Chondrocyte (in vitro differentiated cells): ENCODE measurements around the gene ERBB3. TPM values are rescaled to one million over a fixed set of nuclear protein-coding genes. Genes with fewer than 3 reads are reported as not detected.

Experiments used
- DNase-seq: peaks from one replicate; pipeline ENCODE4 v3.0.0; 2021; ENCODE audit warnings: mixed read lengths, low spot score
- H3K27ac Mint-ChIP-seq: one replicate; pipeline ENCODE4 v1.8.0; 2021; ENCODE audit warnings: mild to moderate bottlenecking, moderate library complexity, mixed read lengths; ENCODE audit not compliant: unreplicated experiment
- H3K27me3 Mint-ChIP-seq: 2 replicates; pipeline ENCODE4 v1.8.0; 2021; ENCODE audit warnings: low read depth, mixed read lengths
- H3K36me3 Mint-ChIP-seq: 2 replicates; pipeline ENCODE4 v1.8.0; 2021; ENCODE audit warnings: low read depth, mixed read lengths
- H3K4me1 Mint-ChIP-seq: 2 replicates; pipeline ENCODE4 v1.8.0; 2021; ENCODE audit warnings: low read depth, mild to moderate bottlenecking, mixed read lengths
- H3K4me3 Mint-ChIP-seq: one replicate; pipeline ENCODE4 v1.8.0; 2021; ENCODE audit warnings: mild to moderate bottlenecking, moderate library complexity, mixed read lengths; ENCODE audit not compliant: unreplicated experiment
- H3K9me3 Mint-ChIP-seq: 2 replicates; pipeline ENCODE4 v1.8.0; 2021; ENCODE audit warnings: low read depth, mixed read lengths
- total RNA-seq: library from RNA; stranded (reverse); gene quantifications from 3 replicates; pipeline ENCODE4 v1.2.1, GENCODE V29; 2021
- TF ChIP-seq, protein P1 (sequence below): fragments of 200-600 bp; sonication (generic); IDR thresholded peaks from 2 replicates; pipeline ENCODE4 v1.5.0; 2021; ENCODE audit warnings: antibody characterized with exemption, mild to moderate bottlenecking, moderate library complexity

The ERBB3 gene
- total RNA-seq, 1 donor from 2014 or later: 0.52 TPM

DNA sequence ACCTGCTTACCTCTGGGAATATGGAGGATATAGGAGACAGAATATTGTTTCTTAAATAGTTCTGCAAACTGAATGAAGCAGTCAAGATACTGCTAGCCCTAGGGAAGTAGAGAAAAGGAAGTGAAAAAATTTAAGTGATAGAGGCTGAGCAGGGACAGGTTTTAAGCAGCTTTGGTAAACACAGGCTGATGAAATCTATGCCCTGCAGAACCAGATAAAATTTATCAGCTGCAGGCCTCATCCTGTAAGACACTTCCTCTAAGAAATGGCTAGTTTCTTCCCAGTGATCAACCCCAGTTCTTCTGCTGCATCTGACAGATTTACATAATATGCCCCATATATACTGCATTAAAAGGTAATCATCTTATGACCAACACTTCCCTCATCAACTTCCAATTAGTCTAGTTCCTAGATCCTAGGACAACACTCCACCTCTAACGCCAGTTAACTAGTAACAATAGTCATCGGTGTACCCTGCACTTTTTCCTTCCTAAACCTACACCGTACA is 46.8 kb downstream of the ERBB3 start:
- DNase-seq: no peak
- Mint-ChIP-seq H3K4me3 (peak overlapping the region; percentile 99), H3K36me3 (peaks cover 11% of the 10 kb centered on the region), H3K4me1 (peaks cover 42% of the 10 kb centered on the region), H3K9me3 (no peaks in the 10 kb centered on the region), H3K27me3 (no peaks in the 10 kb centered on the region), H3K27ac (peak overlapping the region; percentile 92)
- TF ChIP-seq, protein P1, sequence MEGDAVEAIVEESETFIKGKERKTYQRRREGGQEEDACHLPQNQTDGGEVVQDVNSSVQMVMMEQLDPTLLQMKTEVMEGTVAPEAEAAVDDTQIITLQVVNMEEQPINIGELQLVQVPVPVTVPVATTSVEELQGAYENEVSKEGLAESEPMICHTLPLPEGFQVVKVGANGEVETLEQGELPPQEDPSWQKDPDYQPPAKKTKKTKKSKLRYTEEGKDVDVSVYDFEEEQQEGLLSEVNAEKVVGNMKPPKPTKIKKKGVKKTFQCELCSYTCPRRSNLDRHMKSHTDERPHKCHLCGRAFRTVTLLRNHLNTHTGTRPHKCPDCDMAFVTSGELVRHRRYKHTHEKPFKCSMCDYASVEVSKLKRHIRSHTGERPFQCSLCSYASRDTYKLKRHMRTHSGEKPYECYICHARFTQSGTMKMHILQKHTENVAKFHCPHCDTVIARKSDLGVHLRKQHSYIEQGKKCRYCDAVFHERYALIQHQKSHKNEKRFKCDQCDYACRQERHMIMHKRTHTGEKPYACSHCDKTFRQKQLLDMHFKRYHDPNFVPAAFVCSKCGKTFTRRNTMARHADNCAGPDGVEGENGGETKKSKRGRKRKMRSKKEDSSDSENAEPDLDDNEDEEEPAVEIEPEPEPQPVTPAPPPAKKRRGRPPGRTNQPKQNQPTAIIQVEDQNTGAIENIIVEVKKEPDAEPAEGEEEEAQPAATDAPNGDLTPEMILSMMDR: no peak

GRCh38 chr12:56127485-56127887 is 47.5 kb downstream of the ERBB3 start:
- Mint-ChIP-seq H3K36me3 (peaks cover 18% of the 10 kb centered on the region), H3K9me3 (no peaks in the 10 kb centered on the region), H3K27ac (peak overlapping the region; percentile 92), H3K4me1 (peaks cover 42% of the 10 kb centered on the region), H3K27me3 (no peaks in the 10 kb centered on the region), H3K4me3 (peak overlapping the region; percentile 99)
- TF ChIP-seq, protein P1: no peak
- DNase-seq: no peak

GRCh38 chr12:56127888-56128669 is 48.1 kb downstream of the ERBB3 start, which contains the start of gene ESYT1:
ESYT1 (plus strand) TSS chr12:56128267; CDS start chr12:56128320, 53 bp downstream.
- TF ChIP-seq, protein P1: no peak
- Mint-ChIP-seq H3K4me1 (peaks cover 42% of the 10 kb centered on the region), H3K36me3 (peaks cover 19% of the 10 kb centered on the region), H3K27me3 (no peaks in the 10 kb centered on the region), H3K27ac (peak within 1 kb of the TSS; percentile 92), H3K9me3 (no peaks in the 10 kb centered on the region), H3K4me3 (peak within 1 kb of the TSS; percentile 99)
- peak; percentile 98 for DNase-seq

- Mint-ChIP-seq H3K27me3 (no peaks in the 10 kb centered on the region), H3K36me3 (peaks cover 23% of the 10 kb centered on the region), H3K4me3 (peak overlapping the region; percentile 99), H3K9me3 (no peaks in the 10 kb centered on the region), H3K4me1 (peaks cover 42% of the 10 kb centered on the region), H3K27ac (peak overlapping the region; percentile 92)
- no peak for DNase-seq
- TF ChIP-seq, protein P1: no peak
Observed at GRCh38 chr12:56128670-56129205, 48.8 kb downstream of the ERBB3 start.

DNA sequence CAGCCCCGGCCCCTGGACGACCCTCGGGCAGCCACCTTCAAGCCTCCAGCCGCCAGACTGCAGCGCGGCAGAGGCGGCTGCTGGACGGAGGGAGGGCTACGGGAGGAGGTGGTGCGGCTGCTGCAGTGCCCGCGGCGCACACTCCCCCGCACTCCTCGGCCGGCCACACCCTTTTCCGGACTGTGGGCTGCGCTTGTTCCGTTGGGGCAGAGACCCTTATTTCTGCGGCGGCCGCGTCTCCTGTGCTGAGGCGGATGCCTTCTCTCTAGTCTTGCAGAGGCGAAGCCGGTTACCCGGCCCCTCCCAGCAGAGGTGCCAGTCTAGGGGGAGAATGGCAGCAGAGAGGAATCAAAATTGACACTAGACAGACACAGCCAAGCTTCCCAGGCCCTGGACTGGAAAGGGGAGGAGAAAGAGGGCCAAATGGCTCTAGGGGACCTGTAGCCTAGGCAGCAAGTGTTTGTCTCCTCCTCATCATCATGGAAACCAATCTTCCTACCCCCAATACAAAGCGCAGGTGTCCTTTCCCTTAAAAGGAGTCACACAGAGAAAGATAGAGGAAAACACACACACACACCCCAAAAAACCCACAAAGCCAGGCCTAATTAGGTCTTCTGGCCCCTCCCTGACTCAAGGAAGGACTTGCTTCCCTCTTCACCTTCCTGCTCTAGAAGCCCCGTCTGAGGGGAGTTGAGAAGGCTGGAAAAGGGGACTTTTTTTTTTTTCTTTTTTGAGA is 49.4 kb downstream of the ERBB3 start:
- TF ChIP-seq, protein P1: no peak
- Mint-ChIP-seq H3K4me3 (peak overlapping the region; percentile 99), H3K9me3 (no peaks in the 10 kb centered on the region), H3K4me1 (peaks cover 42% of the 10 kb centered on the region), H3K27ac (peak overlapping the region; percentile 92), H3K36me3 (peaks cover 28% of the 10 kb centered on the region), H3K27me3 (no peaks in the 10 kb centered on the region)
- DNase-seq: no peak
